Measurements from ENCODE around the gene KIF2C.
"Not testable (repeated sequence)": the region's sequence is repeated elsewhere in the genome, so short reads cannot be mapped to it uniquely, and the experiment has no call there.

KIF2C gene

DNA sequence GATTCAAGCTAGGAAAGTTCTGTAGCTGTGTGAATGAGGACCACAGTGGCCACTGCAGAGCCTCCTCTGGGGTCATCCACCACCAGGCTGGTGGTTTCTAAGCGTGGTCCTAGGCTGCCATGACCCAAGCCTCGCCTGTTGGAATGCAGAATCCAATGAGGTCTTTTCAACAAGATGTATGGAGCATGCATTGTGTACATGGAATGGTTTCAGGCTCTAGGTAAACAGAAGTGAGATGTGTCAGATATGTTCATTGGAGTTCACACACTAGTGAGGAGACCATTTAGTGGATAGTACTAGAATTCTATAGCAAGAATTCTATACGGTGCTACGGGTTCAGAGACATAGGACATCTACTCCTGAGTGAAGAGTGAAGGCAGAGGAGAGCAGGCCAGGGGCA is 19.4 kb upstream of the KIF2C start:
- DNase-seq = no peak

DNA sequence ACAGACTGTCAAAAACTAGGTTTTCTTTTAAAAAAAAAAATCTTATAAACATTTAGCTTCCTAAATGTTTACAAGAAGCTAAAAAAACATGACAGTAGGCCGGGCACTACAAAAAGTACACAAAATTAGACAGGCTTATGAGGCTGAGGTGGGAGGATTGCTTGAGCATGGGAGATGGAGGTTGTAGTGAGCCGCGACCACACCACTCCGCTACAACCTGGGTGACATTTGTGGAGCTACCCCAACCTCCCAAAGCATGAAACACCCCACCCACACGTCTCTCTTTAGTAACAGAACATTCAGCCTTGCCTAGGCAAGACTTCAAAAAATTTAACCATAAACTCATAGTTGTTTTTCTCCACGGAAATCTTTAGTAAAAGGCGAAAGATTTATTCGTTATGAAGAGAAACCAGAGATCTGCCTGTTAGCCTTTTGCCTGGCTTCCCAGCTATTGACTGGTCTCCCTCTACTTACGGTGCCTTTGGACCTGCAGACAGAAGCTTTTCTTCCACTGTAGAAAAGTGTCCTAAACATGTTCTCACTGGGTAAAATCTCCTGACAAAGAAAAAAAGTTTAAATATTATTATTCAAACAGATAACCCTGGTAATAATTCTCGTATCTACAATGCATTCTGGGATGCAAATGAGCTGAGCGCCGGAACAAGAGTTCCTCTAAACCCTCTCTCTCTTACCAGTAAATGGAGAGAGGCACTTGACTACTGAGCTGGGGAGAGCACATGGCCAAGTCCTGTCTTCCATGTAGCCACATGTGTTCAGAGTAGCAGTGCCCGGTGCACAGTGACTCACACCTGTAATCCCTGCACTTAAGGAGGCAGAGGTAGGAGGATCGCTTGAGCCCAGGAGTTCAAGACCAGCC is 17.9 kb upstream of the KIF2C start:
- DNase-seq = peak; percentile 23

DNA sequence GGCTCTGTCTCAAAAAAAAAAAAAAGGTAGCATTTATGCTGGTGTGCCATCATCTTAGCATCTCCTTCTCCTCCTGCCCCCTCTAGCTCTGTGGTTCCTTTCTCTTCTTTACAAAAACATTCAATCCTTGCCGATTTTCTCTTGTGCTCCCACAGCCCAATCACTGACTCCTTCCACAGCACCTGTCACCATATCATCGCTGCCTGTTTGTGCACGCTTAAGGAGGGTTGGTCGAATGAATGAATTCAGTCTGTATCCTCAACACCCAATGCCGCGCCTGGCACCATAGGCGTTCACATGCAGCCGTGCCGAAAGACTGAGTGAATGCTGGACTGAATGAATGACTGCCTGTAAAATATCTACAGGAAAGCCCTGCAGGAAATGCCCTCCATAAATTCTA is 16.6 kb upstream of the KIF2C start:
- no peak for DNase-seq

DNA sequence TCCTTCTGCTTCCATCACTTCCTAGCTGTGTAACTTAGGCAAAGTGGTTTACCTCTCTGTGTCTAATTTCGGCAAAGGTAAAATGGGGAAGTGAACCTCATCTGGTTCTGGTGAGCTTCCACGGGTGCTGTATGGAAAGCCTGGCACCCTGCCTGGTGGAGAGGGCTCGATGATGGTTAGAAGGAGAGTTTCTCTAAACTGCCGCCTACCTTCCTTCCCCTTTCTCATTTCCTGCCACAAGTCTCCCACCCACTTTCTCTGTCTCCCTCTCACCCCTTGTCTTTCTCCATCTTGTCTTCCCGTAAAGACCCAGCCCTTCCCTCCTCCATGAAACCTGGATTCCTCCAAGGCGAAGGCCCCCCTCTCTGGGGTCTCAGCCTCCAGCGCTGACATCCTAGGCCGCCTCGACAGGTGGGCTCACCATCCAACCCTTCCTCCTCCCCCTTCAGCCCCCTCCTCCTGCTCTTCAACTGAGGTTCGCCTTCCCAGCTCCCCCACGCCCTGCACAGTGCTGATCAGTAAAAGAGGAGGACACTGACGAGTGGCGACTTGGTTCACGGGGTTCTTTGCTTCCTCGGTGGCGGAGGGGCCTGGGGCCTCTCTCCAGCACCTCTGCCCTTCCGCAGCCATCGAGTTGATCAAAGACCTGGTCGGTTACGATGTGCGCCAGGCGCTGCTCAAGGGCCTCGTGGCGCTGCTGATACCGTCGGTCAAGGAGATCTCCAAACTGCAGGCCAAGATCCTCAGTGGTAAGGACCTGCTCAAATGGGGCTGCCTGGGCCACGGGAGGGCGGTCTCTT is 15.9 kb upstream of the KIF2C start:
- DNase-seq = no peak

DNA sequence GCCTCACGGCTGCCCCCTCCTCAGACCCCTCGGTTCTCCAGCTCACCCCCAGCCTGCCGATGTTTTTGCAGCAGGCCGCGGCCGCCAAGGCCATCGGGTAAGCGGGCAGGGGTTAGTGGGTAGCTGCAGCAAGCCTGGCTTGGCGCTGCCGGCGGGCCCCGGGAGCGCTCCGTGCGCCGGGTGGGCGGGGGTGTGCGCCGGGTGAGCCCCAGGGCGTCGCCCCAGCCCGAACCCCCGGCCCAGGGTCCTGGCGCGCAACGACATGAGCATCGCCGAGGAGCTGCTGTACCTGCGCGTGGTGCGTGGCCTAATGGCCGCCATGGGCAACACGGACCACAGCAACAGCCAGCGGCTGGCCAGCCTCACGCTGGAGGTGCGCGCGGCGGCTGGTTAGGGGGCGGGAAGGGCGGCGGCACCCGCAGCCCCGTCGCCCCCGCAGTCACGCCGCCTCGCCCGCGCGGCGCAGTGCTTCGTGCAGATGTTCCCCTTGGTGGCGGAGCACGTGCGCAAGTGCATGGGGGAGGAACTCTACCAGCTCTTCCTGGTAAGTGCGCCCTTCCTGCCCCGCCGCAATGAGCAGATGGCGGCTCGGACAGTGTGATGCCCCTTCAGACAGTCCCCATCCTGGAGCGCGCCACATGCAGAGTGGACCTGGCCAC is 15.2 kb upstream of the KIF2C start:
- DNase-seq = no peak

DNA sequence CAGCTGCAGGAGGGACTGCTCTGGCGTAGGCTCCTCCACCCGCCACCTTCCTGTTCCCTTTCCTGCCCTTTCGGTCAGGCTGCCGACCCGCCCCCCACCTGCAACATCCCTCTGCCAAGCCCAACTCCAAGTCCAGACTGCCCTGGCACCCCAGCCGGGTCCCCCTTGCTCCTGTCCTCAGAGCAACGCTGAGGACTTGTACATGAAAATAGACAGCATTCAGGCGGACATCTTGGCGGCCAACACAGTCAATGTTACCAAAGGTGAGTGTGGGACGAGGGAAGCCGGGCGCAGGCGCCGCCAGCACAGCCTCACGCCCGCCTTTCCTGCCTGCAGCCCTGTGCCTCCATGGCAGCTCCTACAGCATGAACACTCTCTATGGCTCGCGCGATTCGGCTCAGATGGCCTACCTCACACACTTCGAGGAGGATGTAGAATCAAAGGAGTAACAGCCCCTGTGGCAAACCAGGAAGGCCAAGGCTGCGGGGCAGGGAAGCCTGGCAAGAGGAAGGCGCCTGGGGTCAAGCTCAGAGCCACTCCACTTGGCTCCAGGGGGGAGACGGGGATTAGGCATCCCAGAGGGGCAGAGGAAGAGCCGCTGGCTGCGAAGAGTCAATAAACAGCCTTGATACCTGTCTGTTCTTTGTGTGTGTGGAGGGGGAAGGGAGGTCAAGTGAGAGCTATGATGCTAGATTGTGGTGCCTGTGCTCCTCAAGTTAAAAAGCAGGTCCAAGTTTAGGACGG is 14.5 kb upstream of the KIF2C start:
- no peak for DNase-seq

DNA sequence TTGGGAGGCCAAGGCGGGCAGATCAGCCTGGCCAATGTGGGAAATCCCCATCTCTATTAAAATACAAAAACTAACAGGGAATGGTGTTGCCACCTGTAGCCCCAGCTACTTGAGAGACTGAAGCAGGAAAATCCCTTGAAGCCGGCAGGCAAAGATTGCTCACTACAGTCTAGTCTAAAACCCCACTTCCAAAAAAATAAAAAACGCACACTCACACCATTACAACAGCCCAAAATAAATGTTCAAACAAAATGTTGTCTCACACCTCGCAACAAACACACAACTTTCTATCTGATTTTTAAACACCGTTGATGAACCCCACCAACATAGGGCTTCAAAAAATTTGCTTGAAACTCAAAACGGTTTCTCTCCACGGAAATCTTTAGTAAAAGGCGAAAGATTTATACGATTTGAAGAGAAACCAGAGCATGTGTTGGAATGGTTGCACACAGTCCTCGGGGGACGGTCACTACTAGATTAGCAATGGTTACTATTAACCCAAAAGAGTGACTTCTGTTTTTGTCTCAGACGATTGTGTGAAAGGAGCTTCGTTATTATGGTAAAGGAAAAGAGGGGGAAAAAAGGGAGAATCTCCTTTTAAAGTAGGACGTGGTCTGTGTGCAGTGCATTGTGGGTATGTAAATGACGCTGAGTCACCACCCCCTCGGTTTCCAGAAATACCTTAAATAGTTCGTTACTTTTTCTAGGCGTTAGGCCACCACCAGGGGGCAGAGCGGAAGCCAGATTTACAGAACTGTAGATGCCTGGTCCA is 8.7 kb upstream of the KIF2C start, which contains the start of gene RNU5D-1:
TSS of gene RNU5D-1 (minus strand) at position 430 of the 772 bp plus-strand sequence.
- DNase-seq = peak; percentile 86

DNA sequence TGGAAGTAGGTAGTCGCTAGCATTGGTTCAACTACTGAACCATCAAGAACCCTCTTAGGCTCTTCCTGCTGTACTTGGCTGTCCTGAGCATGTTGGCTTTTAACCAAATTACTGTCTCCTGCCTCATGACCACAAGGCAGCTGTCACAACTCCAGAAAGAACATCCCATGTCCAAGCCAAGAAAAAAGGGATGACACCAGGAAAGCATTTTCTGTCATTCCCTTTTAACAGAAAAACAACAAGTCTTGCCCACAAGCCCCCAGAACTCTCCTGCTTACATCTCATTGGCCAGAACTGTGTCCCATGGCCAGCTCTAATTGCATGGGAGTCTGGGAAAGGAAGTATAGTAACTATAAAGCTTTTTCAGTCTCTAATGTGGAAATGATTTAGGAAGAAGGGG is 6.3 kb upstream of the KIF2C start:
- no peak for DNase-seq

DNA sequence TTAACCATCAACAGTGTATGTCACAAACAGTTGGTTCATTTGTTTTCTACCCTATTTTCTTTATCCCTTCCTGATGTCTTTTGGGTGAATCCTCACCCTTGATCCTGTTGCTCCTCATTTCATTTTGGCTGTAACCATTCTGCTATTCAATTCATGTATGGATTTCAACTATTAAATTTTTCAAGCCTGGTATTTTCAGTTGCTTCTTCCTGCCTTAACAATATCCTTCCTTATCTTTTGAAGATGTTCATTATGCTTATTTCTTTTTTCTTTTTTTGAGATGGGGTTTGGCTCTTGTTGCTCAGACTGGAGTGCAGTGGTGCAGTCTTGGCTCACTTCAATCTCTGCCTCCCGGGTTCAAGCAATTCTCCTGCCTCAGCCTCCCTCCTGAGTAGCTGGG is 5.9 kb upstream of the KIF2C start:
- DNase-seq = no peak

DNA sequence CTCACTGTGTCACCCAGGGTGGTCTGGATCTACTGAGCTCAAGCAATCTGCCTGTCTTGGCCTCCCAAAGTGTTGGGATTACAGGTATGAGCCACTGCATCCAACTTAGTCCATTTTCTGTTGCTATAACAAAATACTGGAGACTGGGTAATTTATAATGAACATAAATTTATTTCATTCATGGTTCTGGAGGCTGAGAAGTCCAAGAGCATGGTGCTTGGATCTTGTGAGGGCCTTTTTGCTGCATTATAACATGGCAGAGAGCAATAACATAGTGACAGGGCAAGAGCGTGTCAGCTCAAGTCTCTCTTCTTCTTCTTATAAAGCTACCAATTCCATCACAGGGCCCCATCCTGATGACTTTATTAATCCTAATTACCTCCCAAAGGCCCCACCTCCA is 3.6 kb upstream of the KIF2C start:
- DNase-seq = no peak

DNA sequence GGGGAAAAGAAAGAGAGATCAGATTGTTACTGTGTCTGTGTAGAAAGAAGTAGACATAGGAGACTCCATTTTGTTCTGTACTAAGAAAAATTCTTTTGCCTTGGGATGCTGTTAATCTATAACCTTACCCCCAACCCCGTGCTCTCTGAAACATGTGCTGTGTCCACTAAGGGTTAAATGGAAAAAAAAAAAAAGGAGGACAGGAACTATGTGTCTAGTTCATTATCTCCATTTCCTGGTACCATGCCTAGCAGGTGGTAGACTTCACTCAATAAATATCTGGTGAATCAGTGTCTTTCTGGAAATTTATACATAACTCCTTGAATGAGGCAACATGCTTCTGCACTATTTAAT is 707 bp upstream of the KIF2C start:
- DNase-seq = not testable (repeated sequence)

DNA sequence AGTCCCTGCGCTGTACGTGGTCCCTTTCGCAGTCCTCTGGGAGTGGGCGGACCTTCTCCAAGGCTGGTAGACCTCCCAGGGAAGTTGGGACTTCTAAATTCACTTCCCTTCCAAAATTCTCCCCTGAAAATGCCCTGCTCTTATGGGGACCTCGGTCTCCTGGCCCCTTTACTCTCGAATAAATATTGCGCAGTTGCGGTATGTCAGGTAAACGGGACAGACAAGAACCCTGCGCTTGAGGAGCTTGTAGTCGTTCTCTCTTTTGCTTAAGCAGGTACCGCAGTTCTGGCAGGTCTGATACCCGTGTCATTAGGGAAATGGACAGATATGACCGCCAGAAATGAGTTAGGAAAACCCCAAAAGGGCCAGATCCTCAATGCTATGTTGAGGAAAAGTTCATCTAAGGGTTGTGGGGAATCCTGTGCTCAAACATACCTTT is 561 bp downstream of the KIF2C start:
- no peak for DNase-seq

DNA sequence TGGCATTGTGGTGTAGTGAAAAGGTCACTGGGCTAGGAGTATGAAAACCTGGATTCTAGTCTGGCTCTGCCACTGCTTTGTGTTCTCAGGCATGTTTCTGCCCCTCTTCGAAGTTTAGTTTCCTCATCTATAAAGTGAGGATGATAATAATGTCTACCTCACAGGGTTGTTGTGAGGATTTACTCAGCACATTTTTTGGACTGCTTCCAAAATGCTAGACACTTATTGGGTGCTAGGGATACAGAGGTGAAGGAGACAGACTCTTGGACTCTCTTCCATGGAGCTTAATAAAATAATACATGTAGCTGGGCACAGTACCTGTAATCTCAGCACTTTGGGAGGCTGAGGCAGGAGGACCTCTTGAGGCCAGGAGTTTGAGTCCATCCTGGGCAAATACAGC is 3.6 kb downstream of the KIF2C start:
- no peak for DNase-seq

DNA sequence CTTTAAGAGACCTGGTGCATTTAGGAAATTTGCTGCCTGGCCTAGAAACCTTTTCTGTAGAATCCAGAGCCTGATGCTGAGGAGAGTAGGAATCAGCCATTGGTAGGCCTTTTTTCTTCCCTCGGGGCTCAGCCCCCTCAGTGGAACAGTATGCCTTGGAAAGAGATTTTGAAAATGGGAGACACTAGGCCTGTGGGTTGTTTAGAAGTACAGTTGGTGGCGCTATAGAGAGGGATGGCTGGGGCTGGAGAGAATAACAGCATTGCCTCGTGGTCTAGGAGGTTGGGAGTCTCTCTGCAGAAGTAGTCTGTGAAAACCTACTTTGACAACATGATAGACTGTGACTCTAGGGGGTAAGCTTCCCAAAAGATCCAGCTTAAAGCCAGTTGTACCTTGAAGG is 8.2 kb downstream of the KIF2C start:
- no peak for DNase-seq

DNA sequence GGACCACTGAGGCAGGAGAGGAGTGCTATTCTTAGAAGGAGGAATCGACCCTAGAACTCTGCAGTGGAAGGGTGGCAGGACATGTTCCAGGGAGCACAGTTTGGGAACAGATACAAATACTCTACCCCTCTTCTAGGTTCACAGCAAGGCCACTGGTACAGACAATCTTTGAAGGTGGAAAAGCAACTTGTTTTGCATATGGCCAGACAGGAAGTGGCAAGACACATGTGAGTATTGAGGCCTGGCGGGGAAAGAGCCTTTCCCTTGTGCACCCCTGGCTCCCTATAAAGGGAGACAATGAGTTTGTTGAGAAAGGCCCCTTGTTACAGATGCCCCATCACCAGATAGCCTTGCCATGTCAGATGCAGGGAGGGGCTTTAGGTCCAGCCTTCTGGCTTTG is 17.8 kb downstream of the KIF2C start:
- DNase-seq = no peak

DNA sequence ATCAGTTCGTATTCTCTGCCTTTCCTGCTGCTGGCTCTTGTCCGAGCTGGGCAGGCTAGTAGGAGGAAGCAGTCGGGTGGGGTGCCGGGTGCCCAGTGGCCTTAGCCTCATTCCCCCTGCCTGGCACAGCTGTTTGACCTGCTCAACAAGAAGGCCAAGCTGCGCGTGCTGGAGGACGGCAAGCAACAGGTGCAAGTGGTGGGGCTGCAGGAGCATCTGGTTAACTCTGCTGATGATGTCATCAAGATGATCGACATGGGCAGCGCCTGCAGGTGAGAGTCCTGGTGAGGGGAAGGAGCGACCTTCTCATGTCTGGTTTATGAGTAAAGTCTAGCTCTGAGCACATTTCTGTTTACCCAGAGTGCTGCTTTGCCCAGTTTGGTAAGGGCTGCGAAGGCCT is 19.4 kb downstream of the KIF2C start:
- DNase-seq = no peak

DNA sequence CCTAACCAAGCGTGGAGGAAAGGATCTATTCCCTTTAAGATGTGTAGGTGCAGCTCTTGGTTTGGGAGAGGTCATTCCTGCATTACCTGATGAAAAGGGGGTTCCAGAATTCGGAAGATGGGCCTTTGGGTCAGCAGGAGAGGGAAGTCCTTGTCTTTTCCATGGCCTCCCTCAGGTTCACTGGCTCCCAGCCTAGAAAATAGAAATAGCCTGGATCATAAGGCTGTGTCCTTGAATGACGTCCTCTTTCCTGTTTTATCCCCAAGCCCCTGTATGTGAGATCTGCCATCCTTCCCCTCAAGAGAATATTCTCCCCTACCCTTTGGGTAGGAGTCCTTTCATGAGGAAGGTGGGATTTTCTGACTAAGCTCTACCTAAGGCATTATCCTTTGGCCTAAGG is 21.2 kb downstream of the KIF2C start:
- DNase-seq = no peak

DNA sequence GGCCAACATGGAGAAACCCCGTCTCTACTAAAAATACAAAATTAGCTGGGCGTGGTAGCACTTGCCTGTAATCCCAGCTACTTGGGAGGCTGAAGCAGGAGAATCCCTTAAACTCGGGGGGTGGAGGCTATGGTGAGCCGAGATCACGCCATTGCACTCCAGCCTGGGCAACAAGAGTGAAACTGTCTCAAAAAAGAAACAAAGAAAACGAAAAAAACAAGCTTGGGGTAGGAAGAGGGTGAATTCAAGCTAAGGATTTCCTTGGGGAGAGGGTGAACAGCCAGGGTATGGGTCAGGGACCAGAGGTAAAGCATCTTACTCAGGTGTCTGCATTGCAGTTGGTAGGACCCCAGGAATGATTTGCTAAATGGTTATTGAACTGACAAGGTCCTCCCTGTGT is 26.8 kb downstream of the KIF2C start:
- DNase-seq = not testable (repeated sequence)

DNA sequence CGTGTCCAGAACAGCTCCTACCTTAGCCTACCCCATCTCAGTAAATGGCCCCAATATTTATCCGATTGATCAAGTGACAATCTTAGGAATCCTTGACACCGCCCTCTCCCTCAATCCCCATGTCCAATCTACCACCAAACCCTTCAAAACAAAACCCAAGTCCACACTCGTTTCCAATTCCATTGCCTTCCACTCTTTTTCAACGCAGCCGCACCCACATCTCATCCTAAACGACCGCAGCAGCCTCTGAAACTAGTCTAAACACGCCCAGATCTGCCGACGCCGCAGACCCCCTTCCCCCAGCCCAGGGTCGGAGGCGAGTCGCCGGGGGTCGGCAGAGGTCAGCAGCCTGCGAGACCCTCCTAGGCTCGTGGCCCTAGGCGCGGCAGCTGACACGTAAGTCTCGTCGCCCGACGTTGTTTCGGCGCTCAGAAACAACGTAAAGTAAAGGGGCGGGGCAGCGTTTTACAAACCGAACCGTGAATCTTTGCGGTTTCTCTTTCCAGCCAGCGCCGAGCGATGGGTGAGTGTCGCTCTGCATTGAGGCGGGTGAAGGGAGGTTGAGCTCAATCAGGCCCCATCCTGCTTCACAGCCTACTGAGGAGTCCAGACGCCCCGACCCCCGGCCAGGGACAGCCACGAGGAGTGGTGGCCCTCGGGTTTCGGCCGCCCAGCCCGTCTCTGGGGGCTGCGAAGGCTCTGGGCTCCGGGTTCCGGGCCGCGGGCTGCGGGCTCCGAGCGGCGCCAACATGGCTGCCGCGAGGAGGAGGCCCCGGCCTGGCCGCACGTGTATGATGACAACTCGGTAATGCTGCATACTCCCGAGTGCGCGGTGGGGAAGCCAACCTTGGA is 35.7 kb downstream of the KIF2C start, which contains the start of gene RPS8:
TSS of gene RPS8 (plus strand) at position 463 of the 852 bp plus-strand sequence. CDS start at position 520, 57 bp downstream.
- peak; percentile 91 for DNase-seq

DNA sequence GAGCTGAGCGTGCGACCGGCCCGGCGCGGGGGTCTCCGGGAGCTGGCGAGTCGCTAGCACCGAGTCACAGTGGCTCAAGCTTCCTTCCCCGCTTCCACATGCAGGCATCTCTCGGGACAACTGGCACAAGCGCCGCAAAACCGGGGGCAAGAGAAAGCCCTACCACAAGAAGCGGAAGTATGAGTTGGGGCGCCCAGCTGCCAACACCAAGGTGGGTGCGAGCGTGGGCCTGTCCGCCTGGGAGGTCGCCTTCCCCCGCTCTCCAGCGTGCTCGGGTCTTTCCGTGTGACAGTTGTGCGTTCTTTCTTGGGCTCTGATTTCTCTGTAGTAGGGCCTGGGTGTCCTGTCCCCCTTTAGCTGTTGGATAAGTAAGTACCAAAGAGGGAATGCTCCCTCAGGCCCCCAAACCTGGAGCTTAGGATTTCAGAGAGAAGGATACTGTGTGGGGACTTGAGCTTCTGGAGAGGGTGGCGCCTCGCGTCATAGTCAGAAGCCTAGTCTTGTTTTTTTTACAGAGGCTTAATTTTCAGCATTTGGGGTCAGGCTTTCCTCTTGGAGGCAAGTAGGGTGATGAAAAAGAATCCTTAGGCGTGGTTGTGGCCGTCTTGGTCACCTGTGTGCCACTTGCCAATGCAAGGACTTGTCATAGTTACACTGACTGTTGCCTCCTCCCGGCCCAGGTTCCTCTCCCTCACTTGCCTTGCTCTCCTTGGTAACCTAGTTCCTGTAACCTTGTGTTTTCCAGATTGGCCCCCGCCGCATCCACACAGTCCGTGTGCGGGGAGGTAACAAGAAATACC is 36.5 kb downstream of the KIF2C start:
- DNase-seq = no peak

Data from NCI-H1436 (cell line).